Cardiac fibroblast (primary cell): Measurements from ENCODE around the gene EARS2.

Experiments used
- DNase-seq, 2 donors: peaks; one replicate each; pipeline versions ENCODE4 v3.0.0 to v3.0.0-alpha.2; 2010; ENCODE audit warnings: low read depth in 2 of 2
- H3K4me3 ChIP-seq, 2 donors: replicated peaks in 1 of 2; 1 replicate in 1 of 2; 2 replicates in 1 of 2; pipeline ENCODE4 v1.5.1; 2011; ENCODE audit warnings: low read depth in 2 of 2, low read length in 2 of 2, mild to moderate bottlenecking in 2 of 2, moderate library complexity in 1 of 2
- CTCF ChIP-seq: IDR thresholded peaks from one replicate; pipeline ENCODE4 v1.5.1; 2011; ENCODE audit warnings: low read depth, mild to moderate bottlenecking, low read length, inconsistent platforms

EARS2 gene

GRCh38 chr16:23521037-23521743 is 36.0 kb downstream of the EARS2 start:
- no peak overlapping the region for H3K4me3 ChIP-seq
- no peak for TF ChIP-seq CTCF
- DNase-seq: no peak

- DNase-seq: no peak
- no peak overlapping the region for H3K4me3 ChIP-seq
- no peak for TF ChIP-seq CTCF
Measured at GRCh38 chr16:23520500-23520899, 36.6 kb downstream of the EARS2 start.

GRCh38 chr16:23519282-23519681 is 37.9 kb downstream of the EARS2 start:
- no peak for DNase-seq
- no peak overlapping the region for H3K4me3 ChIP-seq
- TF ChIP-seq CTCF: no peak

- peak in 1 of 2 donors; percentile 32 for DNase-seq
- no peak overlapping the region for H3K4me3 ChIP-seq
- TF ChIP-seq CTCF: no peak
Measured at GRCh38 chr16:23518435-23518891, 38.7 kb downstream of the EARS2 start.

- no peak overlapping the region for H3K4me3 ChIP-seq
- no peak for TF ChIP-seq CTCF
- DNase-seq: no peak
Measured at GRCh38 chr16:23516366-23517137, 40.6 kb downstream of the EARS2 start.

- no peak for TF ChIP-seq CTCF
- no peak for DNase-seq
- no peak overlapping the region for H3K4me3 ChIP-seq
Measured at GRCh38 chr16:23515881-23516280, 41.3 kb downstream of the EARS2 start.
